Measurements from ENCODE around the gene LGALS3BP.

Gene LGALS3BP

DNA sequence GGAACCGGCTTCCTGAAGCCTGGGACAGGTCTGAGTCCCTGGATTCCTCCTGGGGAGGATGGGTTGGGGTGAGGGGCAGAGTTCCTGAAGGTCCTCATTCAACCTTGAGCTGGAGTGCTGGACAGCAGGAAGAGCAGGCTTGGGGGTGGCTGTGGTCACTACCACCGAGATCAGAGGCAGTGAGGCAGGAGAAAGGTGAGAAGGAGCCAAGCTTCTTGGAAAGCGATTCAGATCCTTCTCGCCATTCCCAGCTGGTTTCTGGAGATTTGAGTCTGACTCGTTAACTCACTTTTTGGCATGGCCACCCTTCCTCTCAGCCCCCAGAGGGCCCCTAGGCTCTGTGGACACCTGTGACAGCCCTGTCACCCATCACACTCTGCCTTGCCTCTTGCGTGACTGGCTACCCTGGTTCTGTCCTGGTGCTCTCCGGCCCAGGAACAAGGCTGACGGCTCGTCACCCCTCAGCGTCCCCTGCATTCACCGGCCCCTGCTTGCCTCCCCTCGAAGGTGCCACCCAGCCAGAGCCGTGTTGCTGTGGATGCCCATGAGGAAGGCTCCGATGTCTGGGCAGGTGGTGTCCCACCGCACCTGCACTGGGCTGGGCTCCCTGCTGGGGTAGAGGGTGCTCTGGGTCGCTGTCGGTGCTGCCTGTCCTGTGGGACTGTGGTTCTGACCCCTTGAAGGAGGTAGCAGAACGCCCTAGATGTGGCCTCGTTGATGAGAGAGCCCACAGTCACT lies 44.9 kb downstream of the LGALS3BP start:
- DNase-seq: no peak

DNA sequence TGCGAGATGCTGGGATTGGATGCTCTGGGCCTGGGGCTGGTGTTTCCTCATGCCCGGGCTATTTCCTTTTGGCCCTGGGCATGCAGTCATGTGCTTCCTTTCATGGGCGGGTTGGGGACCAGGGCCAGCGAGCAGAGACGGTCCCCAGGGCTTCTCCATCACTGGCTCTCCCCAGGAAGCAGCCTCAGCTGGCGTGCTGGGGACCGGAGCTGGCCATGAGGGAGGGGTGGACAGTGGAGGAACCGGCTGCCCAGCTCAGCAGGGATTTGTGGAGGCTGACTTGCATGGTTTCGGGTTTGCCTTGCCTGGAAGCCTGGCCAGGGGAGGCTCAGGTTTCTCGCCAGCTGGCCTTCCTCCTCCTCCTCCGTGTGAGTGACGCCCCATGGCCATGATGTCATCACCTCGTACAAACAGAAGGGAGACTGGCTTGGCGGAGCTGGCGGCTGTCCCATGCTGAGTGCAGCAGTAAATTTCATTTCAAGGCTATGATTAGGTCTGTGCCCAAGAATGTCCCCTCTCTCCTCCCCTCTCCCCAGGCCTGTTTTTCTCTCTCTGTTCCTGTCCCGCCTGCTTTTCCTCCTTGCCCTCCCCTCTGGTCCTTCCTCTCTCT lies 45.7 kb downstream of the LGALS3BP start:
- DNase-seq: no peak

DNA sequence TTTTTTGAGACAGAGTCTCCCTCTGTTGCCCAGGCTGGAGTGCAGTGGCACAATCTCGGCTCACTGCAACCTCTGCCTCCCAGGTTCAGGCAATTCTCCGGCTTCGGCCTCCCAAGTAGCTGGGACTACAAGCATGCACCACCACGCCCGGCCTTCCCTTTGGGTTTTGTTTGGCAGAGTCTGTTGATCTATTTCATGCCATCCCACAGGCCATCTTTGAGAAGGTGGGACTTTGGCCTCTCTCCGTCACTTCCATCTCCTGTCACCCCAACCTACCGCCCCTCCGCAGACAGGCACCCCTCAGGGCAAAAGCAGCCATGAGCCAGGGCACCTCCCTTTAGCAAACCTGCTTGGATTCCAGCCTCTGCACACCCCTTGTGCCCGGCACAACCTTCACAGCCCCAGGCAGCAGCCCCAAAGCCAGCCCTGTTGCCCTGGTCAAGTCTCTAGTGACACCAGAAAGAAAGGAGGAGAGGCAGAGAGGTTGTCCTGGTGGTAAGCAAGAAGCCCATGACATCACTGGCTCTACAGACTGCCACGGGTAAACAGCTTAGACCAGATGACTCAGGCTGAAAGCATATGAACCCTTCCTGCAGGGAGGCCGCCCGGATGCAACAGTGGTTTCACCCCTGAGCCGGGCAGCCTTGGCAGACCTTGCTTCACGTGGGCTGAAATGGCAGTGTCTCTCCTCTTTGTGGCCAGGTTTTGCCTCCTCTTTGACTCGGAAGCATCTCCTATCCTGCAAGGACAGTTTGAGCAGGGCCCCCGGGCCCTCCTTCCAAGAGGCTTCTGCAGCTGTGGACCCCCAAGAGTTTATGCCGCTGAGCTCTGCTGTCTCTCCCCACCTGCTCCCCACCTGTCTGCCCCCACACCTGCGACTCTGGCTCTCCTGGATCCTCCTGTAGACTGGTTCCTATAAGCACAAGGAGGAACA lies 46.4 kb downstream of the LGALS3BP start:
- DNase-seq: no peak

DNA sequence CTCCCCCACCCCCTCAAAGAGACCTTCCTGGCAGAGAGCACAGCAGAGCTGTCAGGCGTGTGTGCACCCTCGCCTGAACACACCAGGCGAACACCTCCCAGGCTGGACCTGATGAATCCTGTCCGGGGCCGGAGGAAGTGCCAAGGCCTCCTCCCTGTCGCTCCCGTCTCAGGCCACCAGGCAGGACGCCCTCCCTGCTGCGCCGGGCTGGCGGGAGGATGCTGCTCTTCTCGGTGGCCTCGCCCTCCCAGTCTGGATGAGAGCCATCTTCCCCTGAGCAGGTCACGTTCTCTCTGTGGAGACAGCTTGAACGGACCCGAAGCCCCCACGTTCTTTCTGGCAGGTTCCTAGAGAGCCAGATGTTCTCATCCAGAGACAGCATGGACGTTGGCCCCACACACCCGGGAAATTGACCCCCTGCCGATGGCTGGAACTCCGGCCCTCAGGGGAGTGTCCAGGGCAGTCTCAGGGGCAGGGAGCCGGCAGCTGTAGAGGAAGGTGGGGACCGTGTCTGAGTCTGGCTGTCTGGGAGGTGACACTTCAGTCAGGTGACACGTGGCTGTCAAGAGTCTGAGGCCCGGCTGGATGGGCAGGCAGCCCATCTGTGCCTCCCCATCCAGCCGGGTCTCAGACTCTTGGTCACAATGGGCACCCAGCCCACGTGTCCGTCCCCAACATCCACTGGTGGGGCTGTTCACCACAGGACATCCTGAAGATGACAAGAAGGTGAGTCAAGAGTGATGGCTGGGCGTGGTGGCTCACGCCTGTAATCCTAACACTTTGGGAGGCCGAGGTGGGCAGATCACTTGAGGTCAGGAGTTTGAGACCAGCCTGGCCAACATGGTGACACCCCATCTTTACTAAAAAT lies 49.6 kb downstream of the LGALS3BP start:
- no peak for DNase-seq

DNA sequence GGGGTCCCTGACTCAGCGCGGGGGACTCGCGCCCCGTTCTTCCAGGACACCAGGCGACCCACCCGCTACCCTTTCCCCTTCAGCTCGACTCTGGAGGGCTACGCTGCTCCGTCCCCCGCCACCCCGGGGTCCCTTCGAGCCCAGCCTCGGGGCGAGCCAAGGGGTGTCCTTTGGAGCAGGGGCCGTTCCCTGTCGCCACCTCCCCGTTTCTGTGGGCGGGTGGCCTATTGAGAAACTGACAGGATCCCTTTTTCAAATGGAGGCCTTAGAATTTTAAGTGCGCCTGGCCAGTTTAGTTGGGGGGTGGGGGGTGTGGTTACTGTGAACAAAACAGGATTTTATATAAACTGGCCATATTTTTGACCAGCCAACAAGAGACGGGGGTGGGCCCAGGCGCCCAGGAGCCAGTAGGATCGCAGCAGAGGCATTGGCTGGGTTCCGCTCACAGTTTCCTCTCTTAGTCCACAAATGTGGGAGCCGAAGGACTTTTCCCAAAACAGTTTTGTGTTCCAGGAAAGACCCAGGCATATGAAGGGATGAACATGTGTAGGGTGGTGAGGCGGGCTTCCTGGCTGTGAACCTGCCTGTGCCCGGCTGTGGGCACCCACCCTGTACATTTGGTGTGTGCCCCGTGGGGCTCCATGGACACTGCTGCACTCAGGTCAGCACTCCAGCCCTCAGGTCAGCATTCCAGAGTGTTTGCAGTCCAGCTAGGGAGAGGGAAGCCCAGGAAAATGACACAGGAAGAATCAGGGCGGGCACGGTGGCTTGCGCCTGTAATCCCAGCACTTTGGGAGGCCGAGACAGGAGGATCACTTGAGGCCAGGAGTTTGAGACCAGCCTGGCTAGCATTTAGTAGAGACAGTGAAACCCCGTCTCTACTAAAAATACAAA lies 53.8 kb downstream of the LGALS3BP start:
- DNase-seq: no peak

DNA sequence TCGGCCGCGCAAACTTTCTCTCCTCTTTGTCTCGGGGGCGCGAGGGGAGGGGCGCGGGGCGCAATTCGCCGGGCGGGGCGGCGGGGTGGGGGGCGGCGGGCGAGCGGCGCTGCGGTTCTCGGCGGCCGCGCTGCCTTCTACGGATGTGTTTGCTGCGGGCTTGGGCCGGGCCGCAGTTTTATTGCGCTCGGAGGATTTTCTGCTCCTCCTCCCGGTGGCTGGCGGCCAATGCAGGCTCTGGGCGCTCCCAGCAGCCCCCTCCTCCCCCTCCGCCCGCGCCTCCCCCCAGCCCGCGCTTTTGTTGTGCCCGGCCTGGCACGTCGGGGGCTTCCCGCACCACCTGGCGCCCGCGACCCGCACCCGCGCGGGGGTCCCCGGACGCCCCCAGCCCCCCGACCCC lies 54.5 kb downstream of the LGALS3BP start, which contains the start of gene TIMP2:
TIMP2 (minus strand) TSS at position 154 of the 400 bp plus-strand sequence. CDS start 299 bp downstream, outside the sequence.
- peak; percentile 53 to 76 (median 66) for DNase-seq

DNA sequence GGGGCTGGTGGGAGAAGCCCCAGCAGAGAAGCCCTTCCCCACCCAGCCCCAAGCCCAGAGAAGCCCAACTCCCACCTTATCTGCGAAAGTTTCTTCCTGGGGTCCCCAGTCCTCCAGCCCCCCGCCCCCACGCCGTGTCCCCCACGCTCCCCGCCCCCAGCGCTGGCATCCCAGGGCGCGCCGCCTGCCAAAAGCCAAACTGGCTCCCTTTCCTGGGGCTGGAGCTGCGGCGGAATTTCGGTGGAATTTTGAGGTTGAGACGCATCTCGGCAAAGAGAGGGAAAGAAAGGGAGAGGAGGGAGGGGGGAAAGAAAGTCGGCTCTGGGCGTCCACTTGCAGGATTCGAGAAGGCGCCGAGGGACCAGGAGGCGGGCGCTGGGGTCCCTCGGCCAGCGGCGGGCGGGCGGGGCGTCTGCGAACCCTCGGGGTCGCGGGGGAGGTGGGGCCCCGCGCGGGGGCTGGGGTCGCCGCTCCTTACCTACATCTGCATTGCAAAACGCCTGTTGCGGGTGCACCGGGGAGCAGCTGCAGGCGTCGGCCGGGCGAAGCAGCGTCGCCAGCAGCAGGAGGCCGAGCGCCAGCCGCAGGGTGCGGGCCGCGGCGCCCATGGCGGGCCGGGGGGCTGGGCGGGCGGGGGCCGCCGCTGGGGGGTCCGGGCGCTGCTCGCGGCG lies 55.1 kb downstream of the LGALS3BP start:
- DNase-seq: peak in 1 of 6 experiments; percentile 6

DNA sequence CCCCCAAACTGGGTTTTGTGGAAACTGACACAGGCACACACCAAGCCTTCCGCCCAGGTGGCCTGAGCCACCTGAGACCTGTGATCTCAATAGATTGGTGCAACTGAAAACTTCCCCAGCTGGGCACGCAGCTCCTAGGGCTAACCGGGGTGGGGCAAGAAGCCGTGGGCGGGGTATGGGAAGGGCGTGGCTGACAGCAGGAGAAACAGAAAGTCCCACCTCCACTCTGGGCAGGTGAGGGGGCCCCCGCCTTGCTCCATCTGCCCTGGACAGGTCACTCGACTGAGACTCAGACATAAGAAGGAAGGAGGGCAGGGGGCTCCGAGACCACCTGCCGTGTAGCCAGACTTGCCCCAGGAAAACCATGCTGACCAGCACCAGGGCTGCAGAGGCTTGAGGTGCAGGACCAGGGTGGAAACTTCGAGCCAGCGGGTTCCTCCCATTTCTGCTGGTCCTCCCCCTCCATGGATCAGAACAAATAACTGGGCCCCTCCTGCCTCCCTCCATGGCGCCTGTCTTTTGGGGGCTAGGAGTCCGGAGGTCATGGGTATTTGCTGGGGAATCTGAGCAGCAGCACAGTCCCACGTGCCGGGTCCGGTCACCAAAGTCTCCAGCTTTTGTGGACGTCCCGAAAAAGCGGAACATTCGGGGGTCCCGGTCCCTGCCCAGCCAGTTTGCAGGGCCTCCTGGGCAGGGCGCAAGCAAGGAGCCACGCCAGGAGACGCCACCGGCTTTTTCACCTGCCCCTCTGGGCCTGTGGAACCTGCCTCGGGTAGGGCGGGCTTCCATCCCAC lies 55.9 kb downstream of the LGALS3BP start:
- peak; percentile 20 to 67 (median 40) for DNase-seq

DNA sequence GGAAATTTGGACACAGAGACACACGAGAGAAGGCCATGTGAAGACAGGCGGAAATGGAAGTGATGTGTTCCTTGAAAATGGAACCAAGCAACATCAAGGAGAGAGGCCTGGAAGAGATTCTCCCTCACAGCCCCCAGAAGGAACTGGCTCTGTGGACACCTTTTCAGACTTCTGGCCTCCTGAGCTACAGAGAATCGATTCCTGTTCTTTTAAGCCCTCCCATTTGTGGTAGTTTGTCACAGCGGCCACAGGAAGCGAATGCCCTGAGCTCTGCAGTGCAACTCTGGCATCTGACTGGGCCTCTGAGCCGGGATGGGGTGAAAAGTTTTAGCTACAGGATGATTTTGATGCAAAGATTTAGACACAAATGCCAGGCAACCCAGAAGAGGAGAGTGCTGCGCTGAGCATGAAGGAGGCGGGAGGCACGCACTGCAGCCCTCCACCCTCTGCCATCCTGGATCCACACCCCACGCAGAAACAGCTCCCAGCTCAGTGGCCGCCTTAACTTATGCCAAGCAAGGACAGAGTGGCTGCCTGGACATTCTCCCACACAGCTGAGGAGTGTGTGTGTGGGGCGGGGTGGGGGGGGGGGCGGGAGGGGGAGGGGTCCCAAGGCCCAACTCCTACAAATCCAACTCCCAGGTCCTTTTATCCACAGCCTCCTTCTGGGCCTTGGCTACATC lies 56.8 kb downstream of the LGALS3BP start:
- DNase-seq: no peak

DNA sequence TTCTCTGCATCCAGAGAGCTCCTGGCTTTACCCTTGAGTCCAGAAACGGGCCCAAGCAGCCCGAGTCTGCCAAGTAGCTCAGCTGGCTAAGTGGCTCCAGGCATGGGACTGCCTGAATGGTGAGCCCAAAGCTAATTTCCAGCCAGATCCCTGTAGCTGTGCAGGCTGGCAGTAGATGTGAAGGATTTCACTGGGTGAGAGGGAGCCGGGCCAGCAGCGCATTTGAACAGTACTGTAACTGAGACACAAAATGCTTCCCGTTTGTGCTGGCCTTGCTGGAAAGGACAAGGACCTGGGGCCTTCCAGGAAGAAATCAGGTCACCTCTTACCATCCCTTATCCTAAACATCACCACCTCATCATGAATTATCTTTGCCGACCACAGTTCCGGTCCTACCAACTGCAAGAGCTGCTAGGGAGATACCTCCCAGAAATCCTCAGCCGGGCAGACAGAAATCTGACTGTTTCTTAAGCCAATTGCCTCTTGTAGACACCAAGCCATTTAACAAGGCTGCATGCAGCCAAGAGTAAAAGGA lies 58.2 kb downstream of the LGALS3BP start:
- no peak for DNase-seq
